Inferior parietal cortex (tissue), 1 donor: ENCODE data around the gene HERC6.
A peak's percentile ranks its signal among the peaks of the same experiment; 100 is the strongest.
"Not testable (repeated sequence)": the region's sequence is repeated elsewhere in the genome, so short reads cannot be mapped to it uniquely, and the experiment has no call there.

ENCODE experiments used
- DNase-seq: peaks from one replicate; pipeline ENCODE4 v3.0.0-alpha.2; 2016; ENCODE audit errors: extremely low spot score

The HERC6 gene

DNA sequence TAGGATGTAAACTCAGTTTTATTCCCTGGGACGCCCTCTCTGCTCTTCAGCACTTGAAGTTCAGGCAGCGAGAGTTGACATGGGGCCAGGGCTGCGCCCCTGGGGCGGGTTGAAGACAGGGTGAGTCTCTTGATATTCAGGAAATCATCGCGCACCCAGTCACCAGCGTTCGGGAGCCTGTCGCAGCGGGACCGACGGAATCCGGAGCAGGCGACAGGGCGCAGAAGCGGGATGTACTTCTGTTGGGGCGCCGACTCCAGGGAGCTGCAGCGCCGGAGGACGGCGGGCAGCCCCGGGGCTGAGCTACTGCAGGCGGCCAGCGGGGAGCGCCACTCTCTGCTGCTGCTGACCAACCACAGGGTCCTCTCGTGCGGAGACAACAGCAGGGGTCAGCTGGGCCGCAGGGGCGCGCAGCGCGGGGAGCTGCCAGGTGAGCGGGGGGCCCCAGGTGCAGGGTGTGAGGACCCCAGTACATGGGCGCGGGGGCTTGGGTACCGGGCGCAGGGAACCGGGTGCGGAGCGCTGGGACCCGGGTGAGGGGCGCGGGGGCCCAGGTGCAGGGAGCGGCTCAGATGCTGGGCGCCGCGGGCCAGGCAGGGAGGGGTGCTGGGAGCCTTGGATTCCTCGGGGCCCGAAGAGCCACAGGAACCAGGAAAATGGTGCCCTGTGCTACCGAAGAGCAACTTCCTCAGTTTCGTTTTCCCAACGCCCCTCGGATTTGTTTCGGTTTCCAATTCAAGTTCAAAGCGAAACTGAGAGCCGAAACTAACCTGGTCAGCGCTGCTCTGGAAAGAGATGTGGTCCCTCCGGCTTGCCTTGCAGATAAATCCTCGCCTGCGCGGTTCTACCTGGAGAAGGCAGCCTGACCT is at the start of gene HERC6:
HERC6 (plus strand) TSS at position 162 of the 869 bp plus-strand sequence; CDS start at position 232, 70 bp downstream.
- peak; percentile 68 for DNase-seq

GRCh38 chr4:88333741-88334405 is 44.8 kb upstream of the HERC6 start:
- DNase-seq: no peak

DNA sequence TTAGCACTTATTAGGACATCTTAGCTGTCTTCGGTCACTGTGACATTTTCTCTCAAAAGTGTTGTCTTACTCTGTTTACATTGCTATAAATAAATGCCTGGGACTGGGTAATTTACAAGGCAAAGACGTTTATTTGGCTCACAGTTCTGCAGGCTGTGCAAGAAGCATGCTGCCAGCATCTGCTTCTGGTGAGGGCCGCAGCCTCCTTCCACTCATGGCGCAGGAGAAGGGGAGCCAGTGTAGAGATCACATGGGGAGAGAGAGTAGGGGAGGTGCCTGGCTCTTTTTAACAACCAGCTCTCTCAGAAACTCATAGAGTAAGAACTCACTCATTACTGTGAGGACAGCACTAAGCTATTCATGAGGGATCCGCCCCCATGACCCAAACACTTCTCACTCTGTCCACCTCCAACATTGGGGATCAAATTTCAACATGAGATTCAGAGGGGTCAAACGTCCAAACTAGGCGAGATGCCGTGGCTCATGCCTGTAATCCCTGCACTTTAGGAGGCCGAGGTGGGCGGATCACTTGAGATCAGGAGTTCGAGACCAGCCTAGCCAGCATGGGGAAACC is 43.5 kb upstream of the HERC6 start:
- DNase-seq: no peak

DNA sequence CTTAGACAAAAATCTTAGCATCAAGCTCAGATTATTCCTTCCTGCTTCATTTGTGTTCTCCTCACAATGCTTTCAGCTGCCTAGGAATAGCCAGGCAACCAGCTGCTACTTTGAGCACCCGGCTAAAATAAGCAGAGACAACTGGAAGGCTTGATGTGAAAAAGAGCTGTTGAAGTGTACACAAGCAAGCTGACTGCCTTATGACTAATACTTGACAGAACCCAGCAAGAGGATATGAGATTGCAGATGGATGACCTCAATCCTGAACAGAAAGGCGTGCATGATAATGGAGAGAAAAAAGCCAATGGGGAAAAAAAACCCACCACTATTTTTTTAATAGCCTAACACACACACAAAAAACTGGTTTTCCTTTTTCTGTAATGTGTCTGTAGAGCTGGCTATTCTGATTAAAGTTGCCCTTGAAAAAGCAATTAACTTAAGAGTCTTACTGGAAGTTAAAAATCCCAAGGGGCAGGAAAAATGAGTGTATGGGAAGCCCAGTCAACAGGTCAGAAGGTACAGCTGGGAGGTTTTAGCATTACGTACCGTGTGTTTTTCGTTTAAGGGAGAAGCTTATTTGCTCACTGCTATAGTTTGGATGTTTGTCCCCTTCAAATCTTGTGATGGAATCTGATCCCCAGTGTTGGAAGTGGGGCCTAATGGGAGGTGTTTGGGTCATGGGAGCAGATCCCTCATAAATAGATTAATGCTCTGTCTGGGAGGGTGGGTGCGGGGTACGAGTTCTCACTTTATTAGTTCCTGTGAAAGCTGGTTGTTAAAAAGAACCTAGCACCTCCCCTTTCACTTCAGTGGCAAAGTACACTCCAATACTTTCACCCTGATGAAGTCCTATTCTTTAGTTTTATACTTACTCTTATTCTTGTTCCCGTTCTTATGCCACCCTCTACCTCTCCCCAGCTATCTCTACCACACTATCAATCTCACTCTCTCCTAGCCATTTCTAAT is 37.1 kb upstream of the HERC6 start:
- peak; percentile 58 for DNase-seq

GRCh38 chr4:88346902-88347301 is 31.8 kb upstream of the HERC6 start:
- DNase-seq: not testable (repeated sequence)

- DNase-seq: not testable (repeated sequence)
Observed at GRCh38 chr4:88348761-88349160, 29.9 kb upstream of the HERC6 start.

GRCh38 chr4:88350786-88351185 is 27.9 kb upstream of the HERC6 start:
- DNase-seq: no peak

DNA sequence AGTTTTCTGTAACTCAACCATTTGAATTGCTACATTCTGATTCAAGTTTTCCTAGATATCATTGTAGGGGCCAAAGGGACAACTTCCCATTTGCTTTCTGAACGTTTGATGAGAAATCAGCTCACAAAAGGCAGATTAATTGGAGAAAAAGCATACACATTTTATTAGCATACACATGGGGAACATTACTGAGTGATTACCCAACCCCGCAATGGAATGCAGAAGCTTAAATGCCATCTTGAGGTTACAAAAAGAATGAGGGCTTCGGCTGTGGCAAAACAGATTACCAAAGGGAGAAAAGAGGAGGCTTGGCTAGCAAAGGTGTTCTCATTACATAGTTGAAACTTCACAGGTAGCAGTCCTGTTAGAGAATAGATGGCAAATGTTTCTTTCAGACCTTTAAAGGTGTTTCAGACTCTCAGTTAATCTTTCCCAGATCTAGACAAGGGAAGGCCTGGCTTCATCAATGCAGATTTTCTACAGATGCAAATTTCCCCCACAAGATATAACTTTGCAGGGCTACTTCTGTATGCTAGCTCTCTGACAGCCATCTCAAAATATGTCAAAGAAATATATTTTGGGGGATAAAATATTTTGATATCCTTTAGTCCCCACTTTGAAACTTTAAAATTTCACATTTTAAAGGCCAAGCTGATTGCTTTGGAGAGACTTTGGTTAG is 26.5 kb upstream of the HERC6 start:
- DNase-seq: no peak

- no peak for DNase-seq
Observed at GRCh38 chr4:88353324-88353723, 25.3 kb upstream of the HERC6 start.

- DNase-seq: no peak
Observed at GRCh38 chr4:88356771-88357170, 21.9 kb upstream of the HERC6 start.

DNA sequence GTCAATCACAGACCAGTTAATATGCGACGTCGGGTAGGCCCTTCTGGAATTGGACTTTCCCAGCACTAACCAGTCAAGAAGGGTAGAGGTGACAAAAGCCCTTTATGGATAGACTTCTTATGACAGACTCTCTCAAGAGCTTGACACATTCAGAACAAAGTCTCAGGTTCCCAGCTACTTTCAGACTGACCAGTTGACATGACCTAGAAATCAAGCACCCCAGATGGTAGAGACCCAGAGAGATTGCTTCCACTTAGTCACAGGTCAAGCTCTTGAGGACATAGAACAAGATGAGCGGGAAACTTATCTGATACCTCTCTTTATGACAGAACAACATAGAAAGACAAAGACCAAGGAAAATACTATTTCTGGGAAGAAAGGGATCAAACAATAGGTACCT is 21.4 kb upstream of the HERC6 start:
- DNase-seq: no peak

DNA sequence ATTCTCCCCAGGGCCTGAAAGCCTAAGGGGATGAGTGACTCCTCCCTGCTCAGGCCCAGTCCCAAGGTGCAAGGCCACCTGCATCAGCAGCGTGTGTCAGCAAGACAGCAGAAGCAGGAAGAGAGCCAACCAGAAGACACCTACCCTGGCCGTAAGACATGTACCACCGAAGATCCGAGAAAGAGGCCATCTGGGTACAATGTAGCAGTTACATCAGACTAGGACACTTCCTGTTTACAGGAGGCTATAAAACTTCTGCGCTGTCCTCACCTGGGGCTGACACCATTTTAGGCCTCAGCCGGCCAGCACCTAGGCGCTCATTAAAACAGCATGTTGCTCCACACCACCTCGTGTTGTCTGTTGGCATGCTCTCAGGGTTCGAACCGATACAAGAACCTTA is 19.1 kb upstream of the HERC6 start:
- no peak for DNase-seq

DNA sequence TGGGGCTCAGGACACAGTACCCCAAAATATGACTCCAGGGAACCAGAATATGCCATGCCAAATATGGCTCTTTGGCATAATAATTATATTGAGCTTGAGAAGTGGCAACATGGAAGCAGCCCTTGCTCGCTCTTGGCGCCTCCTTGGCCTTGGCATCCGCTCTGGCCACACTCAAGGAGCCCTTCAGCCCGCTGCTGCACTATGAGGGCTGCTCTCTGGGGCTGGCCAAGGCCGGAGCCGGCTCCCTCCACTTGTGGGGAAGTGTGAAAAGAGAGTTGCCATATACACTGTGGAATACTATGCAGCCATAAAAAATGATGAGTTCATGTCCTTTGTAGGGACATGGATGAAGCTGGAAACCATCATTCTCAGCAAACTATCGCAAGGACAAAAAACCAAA is 18.4 kb upstream of the HERC6 start:
- DNase-seq: no peak

- DNase-seq: no peak
Observed at GRCh38 chr4:88360791-88361190, 17.9 kb upstream of the HERC6 start.

GRCh38 chr4:88361217-88361773 is 17.4 kb upstream of the HERC6 start:
- DNase-seq: not testable (repeated sequence)

GRCh38 chr4:88366460-88366859 is 12.2 kb upstream of the HERC6 start:
- no peak for DNase-seq

DNA sequence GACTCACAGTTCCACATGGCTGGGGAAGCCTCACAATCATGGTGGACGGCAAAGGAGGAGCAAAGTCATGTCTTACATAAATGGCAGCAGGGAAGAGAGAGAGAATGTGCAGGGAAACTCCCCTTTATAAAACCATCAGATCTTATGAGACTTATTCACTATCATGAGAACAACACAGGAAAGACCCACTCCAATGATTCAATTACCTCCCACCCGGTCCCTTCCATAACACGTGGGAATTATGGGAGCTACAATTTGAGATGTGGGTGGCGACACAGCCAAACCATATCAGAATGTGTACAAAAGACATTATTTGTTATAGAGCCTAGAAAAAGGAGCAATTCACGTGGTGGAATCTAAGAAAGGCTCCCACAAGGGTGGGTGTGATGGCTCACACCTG is 10.8 kb upstream of the HERC6 start:
- DNase-seq: no peak

DNA sequence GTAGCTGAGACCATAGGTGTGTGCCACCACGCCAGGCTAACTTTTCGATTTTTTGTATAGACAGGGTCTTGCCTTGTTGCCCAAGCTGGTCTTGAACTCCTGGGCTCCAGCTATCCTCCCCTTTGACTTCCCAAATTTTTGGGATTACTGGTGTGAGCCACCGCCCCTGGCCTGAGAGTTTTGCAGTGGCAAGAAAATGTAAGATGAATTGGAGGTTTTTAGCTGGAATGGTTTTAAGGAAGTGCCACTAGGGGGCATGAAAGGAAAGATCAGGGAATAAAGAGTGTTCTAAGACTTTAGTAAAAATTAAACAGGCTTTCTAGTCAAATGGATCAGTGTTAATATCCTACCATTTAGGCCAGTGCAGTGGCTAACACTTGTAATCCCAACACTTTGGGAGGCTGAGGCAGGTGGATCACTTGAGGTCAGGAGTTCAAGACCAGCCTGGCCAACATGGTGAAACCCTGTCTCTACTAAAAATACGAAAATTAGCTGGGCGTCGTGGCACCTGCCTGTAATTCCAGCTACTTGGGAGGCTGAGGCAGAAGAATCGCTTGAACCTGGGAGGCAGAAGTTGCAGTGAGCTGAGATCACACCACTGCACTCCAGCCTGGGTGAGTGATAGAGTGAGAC is 9.4 kb upstream of the HERC6 start:
- peak; percentile 61 for DNase-seq

DNA sequence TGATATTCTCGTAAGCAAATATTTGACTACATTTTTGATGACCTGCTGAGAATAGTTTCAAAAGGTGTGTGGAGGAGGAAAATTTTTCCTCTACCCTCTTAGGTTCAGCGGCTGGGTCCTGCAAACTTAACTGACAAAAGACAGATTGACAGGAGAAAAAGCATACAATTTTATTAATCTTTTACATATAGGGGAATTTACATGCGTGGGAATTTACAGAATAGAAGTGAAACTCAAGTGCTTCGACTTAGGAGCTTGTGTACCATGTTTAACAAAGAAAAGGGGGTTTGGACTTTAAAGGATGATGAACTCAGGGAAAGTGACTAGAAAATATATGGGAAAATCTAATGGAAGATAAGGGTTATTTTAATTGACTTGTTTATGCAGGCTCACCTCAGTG is 2.5 kb downstream of the HERC6 start:
- DNase-seq: no peak

DNA sequence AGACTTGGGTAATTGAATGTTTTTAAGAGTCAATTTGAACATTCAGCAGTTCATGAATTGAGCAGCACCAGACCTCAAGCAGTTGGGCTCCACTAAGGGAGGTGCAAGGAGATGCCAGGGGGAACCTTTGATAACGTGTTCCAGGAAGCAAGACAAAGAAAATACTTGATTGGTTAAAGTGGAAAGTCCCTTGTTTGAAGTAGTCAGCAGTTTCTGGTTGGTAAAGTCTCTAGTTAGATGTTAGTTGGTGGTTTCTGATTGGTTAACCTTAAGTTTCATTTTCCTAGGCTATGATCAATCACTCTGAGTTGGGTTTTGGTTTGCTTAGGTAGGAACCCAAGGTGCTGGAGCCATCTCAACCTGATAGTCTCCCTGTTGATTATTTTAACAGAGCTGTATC is 4.0 kb downstream of the HERC6 start:
- DNase-seq: no peak
